SH-SY5Y (cell line): ENCODE results near the gene GP2.

Source experiments
- GATA2 ChIP-seq: IDR thresholded peaks from 2 replicates; pipeline ENCODE4 v1.6.1; 2011; ENCODE audit warnings: mild to moderate bottlenecking, low read depth, low read length
- GATA3 ChIP-seq: IDR thresholded peaks from 2 replicates; pipeline ENCODE4 v1.6.1; 2011; ENCODE audit warnings: low read depth, mild to moderate bottlenecking, low read length, moderate library complexity

- no peak for TF ChIP-seq GATA2
- TF ChIP-seq GATA3, result no peak
Observed at GRCh38 chr16:20372701-20373100, 45.4 kb upstream of the GP2 start.
